ENCODE measurements around the gene KCNJ12.

DNA sequence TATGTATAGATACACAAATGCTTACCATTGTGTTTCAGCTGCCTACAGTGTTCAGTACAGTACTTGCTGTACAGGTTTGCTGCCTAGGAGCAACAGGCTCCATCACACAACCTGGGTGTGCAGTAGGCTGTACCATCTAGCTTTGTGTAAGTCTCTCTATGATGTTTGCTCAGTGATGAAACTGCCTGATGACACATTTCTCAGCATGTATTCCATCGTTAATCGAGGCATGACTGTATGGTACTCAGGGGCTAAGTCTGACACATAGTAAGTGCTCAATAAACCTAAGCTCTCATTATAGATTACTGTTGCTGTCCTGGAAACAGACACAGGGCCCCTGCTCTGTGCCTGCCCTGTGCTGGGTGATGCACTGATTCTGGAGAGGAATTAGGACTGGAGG, 18.1 kb downstream of the KCNJ12 start:
- TF ChIP-seq, protein P1, sequence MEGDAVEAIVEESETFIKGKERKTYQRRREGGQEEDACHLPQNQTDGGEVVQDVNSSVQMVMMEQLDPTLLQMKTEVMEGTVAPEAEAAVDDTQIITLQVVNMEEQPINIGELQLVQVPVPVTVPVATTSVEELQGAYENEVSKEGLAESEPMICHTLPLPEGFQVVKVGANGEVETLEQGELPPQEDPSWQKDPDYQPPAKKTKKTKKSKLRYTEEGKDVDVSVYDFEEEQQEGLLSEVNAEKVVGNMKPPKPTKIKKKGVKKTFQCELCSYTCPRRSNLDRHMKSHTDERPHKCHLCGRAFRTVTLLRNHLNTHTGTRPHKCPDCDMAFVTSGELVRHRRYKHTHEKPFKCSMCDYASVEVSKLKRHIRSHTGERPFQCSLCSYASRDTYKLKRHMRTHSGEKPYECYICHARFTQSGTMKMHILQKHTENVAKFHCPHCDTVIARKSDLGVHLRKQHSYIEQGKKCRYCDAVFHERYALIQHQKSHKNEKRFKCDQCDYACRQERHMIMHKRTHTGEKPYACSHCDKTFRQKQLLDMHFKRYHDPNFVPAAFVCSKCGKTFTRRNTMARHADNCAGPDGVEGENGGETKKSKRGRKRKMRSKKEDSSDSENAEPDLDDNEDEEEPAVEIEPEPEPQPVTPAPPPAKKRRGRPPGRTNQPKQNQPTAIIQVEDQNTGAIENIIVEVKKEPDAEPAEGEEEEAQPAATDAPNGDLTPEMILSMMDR (IDR thresholded peaks at IDR 0.05), result no peak
- no peak for TF ChIP-seq POLR2A (IDR thresholded peaks at IDR 0.05)
